AG08396 (cell line): Measurements from ENCODE around the gene HSPA12A.
A peak's percentile ranks its signal among the peaks of the same experiment; 100 is the strongest.

Source experiments
- DNase-seq: peaks from one replicate; pipeline ENCODE4 v3.0.0; 2012; ENCODE audit warnings: low spot score, mixed read lengths

HSPA12A gene

GRCh38 chr10:116667484-116667883 is 74.9 kb downstream of the HSPA12A start:
- no peak for DNase-seq

- DNase-seq, result peak; percentile 33
These were observed 76.7 kb downstream of the HSPA12A start for GRCh38 chr10:116665541-116666125.

- DNase-seq, result no peak
These were observed 77.7 kb downstream of the HSPA12A start for GRCh38 chr10:116664631-116665030.

- peak; percentile 3 for DNase-seq
These were observed 79.0 kb downstream of the HSPA12A start for GRCh38 chr10:116663342-116663741.

GRCh38 chr10:116660860-116661259 is 81.5 kb downstream of the HSPA12A start:
- no peak for DNase-seq

GRCh38 chr10:116659049-116659670 is 83.2 kb downstream of the HSPA12A start:
- DNase-seq, result no peak

GRCh38 chr10:116657863-116658551 is 84.4 kb downstream of the HSPA12A start:
- no peak for DNase-seq

- DNase-seq, result no peak
These were observed 86.3 kb downstream of the HSPA12A start for GRCh38 chr10:116656044-116656443.

GRCh38 chr10:116655568-116655967 is 86.8 kb downstream of the HSPA12A start:
- no peak for DNase-seq

GRCh38 chr10:116654816-116655215 is 87.5 kb downstream of the HSPA12A start:
- DNase-seq, result no peak

GRCh38 chr10:116653885-116654284 is 88.5 kb downstream of the HSPA12A start:
- no peak for DNase-seq

- DNase-seq, result no peak
These were observed 93.5 kb downstream of the HSPA12A start for GRCh38 chr10:116648903-116649302.

- no peak for DNase-seq
These were observed 95.9 kb downstream of the HSPA12A start for GRCh38 chr10:116646502-116646901.

- no peak for DNase-seq
These were observed 104.5 kb downstream of the HSPA12A start for GRCh38 chr10:116637830-116638229.

GRCh38 chr10:116636976-116637375 is 105.4 kb downstream of the HSPA12A start:
- DNase-seq, result no peak

GRCh38 chr10:116636385-116636784 is 106.0 kb downstream of the HSPA12A start:
- DNase-seq, result no peak

- no peak for DNase-seq
These were observed 108.0 kb downstream of the HSPA12A start for GRCh38 chr10:116634126-116634975.

- DNase-seq, result no peak
These were observed 109.2 kb downstream of the HSPA12A start for GRCh38 chr10:116633216-116633600.

- no peak for DNase-seq
These were observed 109.7 kb downstream of the HSPA12A start for GRCh38 chr10:116632596-116633215.

- DNase-seq, result no peak
These were observed 110.5 kb downstream of the HSPA12A start for GRCh38 chr10:116631871-116632295.

GRCh38 chr10:116630020-116630419 is 112.3 kb downstream of the HSPA12A start:
- no peak for DNase-seq

GRCh38 chr10:116629340-116629739 is 113.0 kb downstream of the HSPA12A start:
- DNase-seq, result no peak
